H1 (cell line): Measurements from ENCODE around the gene DNER. TPM values are rescaled to one million over a fixed set of nuclear protein-coding genes. Genes with fewer than 3 reads are reported as not detected.

ENCODE experiments used
- CEBPB ChIP-seq: IDR thresholded peaks from 2 replicates; pipeline ENCODE4 v1.6.1; 2012; ENCODE audit warnings: low read depth, low read length
- CHD2 ChIP-seq: IDR thresholded peaks from 2 replicates; pipeline ENCODE4 v1.6.1; 2012; ENCODE audit warnings: low read length, improper control_type of control experiment
- NANOG ChIP-seq: IDR thresholded peaks from 2 replicates; pipeline ENCODE4 v1.6.1; 2011; ENCODE audit warnings: low read length, low read depth, mild to moderate bottlenecking, inconsistent platforms; ENCODE audit not compliant: insufficient read depth, poor library complexity, severe bottlenecking
- POU5F1 ChIP-seq: IDR thresholded peaks from 2 replicates; pipeline ENCODE4 v1.6.1; 2011; ENCODE audit warnings: low read depth, mild to moderate bottlenecking, low read length, moderate library complexity
- RXRA ChIP-seq: IDR thresholded peaks from 2 replicates; pipeline ENCODE4 v1.6.1; 2011; ENCODE audit warnings: low read depth, mild to moderate bottlenecking, low read length, moderate library complexity; ENCODE audit not compliant: insufficient read depth
- SIRT6 ChIP-seq: IDR thresholded peaks from one replicate; pipeline ENCODE4 v1.7.1; 2012; ENCODE audit warnings: low read length, inconsistent platforms
- ZNF274 ChIP-seq: IDR thresholded peaks from 2 replicates; pipeline ENCODE4 v1.7.0; 2012; ENCODE audit warnings: low read length, borderline replicate concordance; ENCODE audit errors: extremely low read depth
- polyA plus RNA-seq, 7 experiments: library from polyadenylated mRNA; depleted of rRNA in 3 of 7; stranded (reverse) in 5 of 7; unstranded in 2 of 7; fragments of >200 nt in 5 of 7; fragments of 200-250 nt in 2 of 7; gene quantifications; 1 replicate in 5 of 7; 2 replicates in 1 of 7; 4 replicates in 1 of 7; pipeline versions ENCODE4 v1.2.1 to v1.2.3, GENCODE V29; 2011 to 2013; ENCODE audit warnings: missing spikeins in 2 of 7, mixed read lengths in 2 of 7
- total RNA-seq: library from RNA; stranded (reverse); fragmentation: NEBNext Ultra II Directional; extraction: Animal tissue kit (Norgen Biotek cat#: 25700); gene quantifications from 2 replicates; pipeline ENCODE4 v1.2.1, GENCODE V29; 2021
- TF ChIP-seq, protein P1 (sequence below): fragments of 300-600 bp; sonication (generic); IDR thresholded peaks from 2 replicates; pipeline ENCODE4 v1.7.1; 2012; ENCODE audit warnings: low read length, moderate library complexity, mild to moderate bottlenecking, inconsistent platforms; ENCODE audit not compliant: insufficient replicate concordance
- TF ChIP-seq, protein P2 (sequence below): IDR thresholded peaks from 2 replicates; pipeline ENCODE4 v1.6.1; 2012; ENCODE audit warnings: inconsistent platforms
- TF ChIP-seq, protein P3 (sequence below): IDR thresholded peaks from 2 replicates; pipeline ENCODE4 v1.6.1; 2011; ENCODE audit warnings: low read depth, mild to moderate bottlenecking, low read length; ENCODE audit not compliant: insufficient read depth

The DNER gene
- total and polyA plus RNA-seq, 2 of the 8 experiments (the other 6 are each of a cell fraction or from before 2014, with no cell fraction given), result 6.8 to 16.3 TPM

DNA sequence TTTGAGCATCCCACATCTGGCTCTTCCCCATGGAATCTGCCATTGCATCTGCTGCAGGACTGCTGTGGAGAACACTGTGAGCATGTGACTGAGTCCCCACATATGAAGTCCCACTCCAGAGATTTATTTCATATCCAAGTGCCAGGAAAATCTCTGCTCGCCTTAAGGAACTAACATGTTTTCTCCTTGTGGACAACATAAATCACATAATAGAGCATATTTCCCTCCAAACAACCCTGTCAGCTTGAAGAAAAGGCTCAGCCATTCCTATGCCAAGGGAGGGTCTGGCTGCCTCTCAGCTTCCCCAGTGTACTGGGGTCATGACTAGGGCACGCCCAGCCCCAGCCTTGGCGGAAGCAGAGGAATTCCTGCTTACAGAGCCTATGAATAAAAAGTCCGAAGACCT, 193.7 kb downstream of the DNER start (continued):
- TF ChIP-seq, protein P1, sequence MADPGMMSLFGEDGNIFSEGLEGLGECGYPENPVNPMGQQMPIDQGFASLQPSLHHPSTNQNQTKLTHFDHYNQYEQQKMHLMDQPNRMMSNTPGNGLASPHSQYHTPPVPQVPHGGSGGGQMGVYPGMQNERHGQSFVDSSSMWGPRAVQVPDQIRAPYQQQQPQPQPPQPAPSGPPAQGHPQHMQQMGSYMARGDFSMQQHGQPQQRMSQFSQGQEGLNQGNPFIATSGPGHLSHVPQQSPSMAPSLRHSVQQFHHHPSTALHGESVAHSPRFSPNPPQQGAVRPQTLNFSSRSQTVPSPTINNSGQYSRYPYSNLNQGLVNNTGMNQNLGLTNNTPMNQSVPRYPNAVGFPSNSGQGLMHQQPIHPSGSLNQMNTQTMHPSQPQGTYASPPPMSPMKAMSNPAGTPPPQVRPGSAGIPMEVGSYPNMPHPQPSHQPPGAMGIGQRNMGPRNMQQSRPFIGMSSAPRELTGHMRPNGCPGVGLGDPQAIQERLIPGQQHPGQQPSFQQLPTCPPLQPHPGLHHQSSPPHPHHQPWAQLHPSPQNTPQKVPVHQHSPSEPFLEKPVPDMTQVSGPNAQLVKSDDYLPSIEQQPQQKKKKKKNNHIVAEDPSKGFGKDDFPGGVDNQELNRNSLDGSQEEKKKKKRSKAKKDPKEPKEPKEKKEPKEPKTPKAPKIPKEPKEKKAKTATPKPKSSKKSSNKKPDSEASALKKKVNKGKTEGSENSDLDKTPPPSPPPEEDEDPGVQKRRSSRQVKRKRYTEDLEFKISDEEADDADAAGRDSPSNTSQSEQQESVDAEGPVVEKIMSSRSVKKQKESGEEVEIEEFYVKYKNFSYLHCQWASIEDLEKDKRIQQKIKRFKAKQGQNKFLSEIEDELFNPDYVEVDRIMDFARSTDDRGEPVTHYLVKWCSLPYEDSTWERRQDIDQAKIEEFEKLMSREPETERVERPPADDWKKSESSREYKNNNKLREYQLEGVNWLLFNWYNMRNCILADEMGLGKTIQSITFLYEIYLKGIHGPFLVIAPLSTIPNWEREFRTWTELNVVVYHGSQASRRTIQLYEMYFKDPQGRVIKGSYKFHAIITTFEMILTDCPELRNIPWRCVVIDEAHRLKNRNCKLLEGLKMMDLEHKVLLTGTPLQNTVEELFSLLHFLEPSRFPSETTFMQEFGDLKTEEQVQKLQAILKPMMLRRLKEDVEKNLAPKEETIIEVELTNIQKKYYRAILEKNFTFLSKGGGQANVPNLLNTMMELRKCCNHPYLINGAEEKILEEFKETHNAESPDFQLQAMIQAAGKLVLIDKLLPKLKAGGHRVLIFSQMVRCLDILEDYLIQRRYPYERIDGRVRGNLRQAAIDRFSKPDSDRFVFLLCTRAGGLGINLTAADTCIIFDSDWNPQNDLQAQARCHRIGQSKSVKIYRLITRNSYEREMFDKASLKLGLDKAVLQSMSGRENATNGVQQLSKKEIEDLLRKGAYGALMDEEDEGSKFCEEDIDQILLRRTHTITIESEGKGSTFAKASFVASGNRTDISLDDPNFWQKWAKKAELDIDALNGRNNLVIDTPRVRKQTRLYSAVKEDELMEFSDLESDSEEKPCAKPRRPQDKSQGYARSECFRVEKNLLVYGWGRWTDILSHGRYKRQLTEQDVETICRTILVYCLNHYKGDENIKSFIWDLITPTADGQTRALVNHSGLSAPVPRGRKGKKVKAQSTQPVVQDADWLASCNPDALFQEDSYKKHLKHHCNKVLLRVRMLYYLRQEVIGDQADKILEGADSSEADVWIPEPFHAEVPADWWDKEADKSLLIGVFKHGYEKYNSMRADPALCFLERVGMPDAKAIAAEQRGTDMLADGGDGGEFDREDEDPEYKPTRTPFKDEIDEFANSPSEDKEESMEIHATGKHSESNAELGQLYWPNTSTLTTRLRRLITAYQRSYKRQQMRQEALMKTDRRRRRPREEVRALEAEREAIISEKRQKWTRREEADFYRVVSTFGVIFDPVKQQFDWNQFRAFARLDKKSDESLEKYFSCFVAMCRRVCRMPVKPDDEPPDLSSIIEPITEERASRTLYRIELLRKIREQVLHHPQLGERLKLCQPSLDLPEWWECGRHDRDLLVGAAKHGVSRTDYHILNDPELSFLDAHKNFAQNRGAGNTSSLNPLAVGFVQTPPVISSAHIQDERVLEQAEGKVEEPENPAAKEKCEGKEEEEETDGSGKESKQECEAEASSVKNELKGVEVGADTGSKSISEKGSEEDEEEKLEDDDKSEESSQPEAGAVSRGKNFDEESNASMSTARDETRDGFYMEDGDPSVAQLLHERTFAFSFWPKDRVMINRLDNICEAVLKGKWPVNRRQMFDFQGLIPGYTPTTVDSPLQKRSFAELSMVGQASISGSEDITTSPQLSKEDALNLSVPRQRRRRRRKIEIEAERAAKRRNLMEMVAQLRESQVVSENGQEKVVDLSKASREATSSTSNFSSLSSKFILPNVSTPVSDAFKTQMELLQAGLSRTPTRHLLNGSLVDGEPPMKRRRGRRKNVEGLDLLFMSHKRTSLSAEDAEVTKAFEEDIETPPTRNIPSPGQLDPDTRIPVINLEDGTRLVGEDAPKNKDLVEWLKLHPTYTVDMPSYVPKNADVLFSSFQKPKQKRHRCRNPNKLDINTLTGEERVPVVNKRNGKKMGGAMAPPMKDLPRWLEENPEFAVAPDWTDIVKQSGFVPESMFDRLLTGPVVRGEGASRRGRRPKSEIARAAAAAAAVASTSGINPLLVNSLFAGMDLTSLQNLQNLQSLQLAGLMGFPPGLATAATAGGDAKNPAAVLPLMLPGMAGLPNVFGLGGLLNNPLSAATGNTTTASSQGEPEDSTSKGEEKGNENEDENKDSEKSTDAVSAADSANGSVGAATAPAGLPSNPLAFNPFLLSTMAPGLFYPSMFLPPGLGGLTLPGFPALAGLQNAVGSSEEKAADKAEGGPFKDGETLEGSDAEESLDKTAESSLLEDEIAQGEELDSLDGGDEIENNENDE, result no peak
- TF ChIP-seq CHD2, result no peak
- no peak for TF ChIP-seq NANOG
- TF ChIP-seq SIRT6, result no peak
- TF ChIP-seq RXRA, result no peak
- TF ChIP-seq POU5F1, result no peak
- TF ChIP-seq, protein P2, sequence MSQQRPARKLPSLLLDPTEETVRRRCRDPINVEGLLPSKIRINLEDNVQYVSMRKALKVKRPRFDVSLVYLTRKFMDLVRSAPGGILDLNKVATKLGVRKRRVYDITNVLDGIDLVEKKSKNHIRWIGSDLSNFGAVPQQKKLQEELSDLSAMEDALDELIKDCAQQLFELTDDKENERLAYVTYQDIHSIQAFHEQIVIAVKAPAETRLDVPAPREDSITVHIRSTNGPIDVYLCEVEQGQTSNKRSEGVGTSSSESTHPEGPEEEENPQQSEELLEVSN, result no peak
- TF ChIP-seq CEBPB, result no peak
- no peak for TF ChIP-seq ZNF274
- TF ChIP-seq, protein P3, sequence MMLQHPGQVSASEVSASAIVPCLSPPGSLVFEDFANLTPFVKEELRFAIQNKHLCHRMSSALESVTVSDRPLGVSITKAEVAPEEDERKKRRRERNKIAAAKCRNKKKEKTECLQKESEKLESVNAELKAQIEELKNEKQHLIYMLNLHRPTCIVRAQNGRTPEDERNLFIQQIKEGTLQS, result no peak
